GM18951 (cell line): ENCODE measurements around the gene PFDN6.
A peak's percentile ranks its signal among the peaks of the same experiment; 100 is the strongest.

ENCODE experiments used
- POLR2A ChIP-seq: IDR thresholded peaks from 4 replicates; pipeline ENCODE4 v1.6.1; 2011; ENCODE audit warnings: mild to moderate bottlenecking; ENCODE audit not compliant: insufficient read length, insufficient read depth; ENCODE audit errors: extremely low read depth
- in situ Hi-C: fragments of 300-500 bp; cut with MboI; formaldehyde crosslinking; loops from one replicate; pipeline ENCODE4 v1.12.0; 2022; ENCODE audit warnings: low sequenced_read_pairs, mixed read lengths, inconsistent platforms; ENCODE audit not compliant: unreplicated experiment

PFDN6 gene

GRCh38 chr6:33295621-33296369, 6.4 kb downstream of the PFDN6 start:
- TF ChIP-seq POLR2A = no peak
- in situ Hi-C loops = no loop called here

- TF ChIP-seq POLR2A = no peak
Measured at GRCh38 chr6:33296797-33297405, 7.5 kb downstream of the PFDN6 start.

GRCh38 chr6:33297406-33297955, 8.1 kb downstream of the PFDN6 start:
- in situ Hi-C loops = no loop called here
- TF ChIP-seq POLR2A = no peak

More at GRCh38 chr6:33296797-33297405, 7.5 kb downstream of the PFDN6 start:
- in situ Hi-C loops = no loop called here

GRCh38 chr6:33297956-33298772, 8.8 kb downstream of the PFDN6 start:
- in situ Hi-C loops = no loop called here
- TF ChIP-seq POLR2A = no peak

GRCh38 chr6:33298773-33299236, 9.4 kb downstream of the PFDN6 start, which contains the start of gene RGL2:
Gene RGL2, minus strand, starts transcription at chr6:33298942. Its CDS starts 332 bp downstream, at chr6:33298610.
- in situ Hi-C loops = no loop called here
- TF ChIP-seq POLR2A = no peak

- in situ Hi-C loops = no loop called here
- TF ChIP-seq POLR2A = peak; percentile 84
Measured at GRCh38 chr6:33299237-33299944, 10.0 kb downstream of the PFDN6 start.

GRCh38 chr6:33301877-33302276, 12.5 kb downstream of the PFDN6 start:
- in situ Hi-C loops = no loop called here
- no peak for TF ChIP-seq POLR2A

- in situ Hi-C loops = no loop called here
- TF ChIP-seq POLR2A = no peak
Measured at GRCh38 chr6:33304216-33304615, 14.8 kb downstream of the PFDN6 start.

GRCh38 chr6:33305052-33305451, 15.7 kb downstream of the PFDN6 start:
- TF ChIP-seq POLR2A = peak; percentile 16
- in situ Hi-C loops = no loop called here

GRCh38 chr6:33306356-33306755, 17.0 kb downstream of the PFDN6 start:
- TF ChIP-seq POLR2A = no peak
- in situ Hi-C loops = no loop called here

- in situ Hi-C loops = no loop called here
Measured at GRCh38 chr6:33312361-33313104, 23.1 kb downstream of the PFDN6 start.

More at GRCh38 chr6:33312361-33313104, 23.1 kb downstream of the PFDN6 start:
- TF ChIP-seq POLR2A = peak; percentile 36
